SK-N-SH (cell line): ENCODE data around the gene GPR34. TPM values are rescaled to one million over a fixed set of nuclear protein-coding genes. Genes with fewer than 3 reads are reported as not detected.

Source experiments
- CTCF ChIA-PET: fragments of 300-600, 350-600 bp; formaldehyde crosslinking; extraction: SDS; loops from one replicate; lab custom pipeline; 2021; lab: Yijun Ruan, JAX
- POLR2A ChIA-PET: fragments of 350-600 bp; sonication (Branson Sonifier 250); formaldehyde crosslinking; extraction: SDS; loops from one replicate; lab custom pipeline; 2020; ENCODE audit warnings: antibody characterized with exemption, inconsistent platforms; lab: Yijun Ruan, JAX
- DNase-seq: peaks from one replicate; pipeline ENCODE4 v3.0.0; 2012
- H2AFZ ChIP-seq: fragments of 200-600 bp; sonication (generic); 2 replicates; pipeline ENCODE4 v1.8.1; 2016; ENCODE audit warnings: antibody characterized with exemption, mild to moderate bottlenecking, low read depth
- H3F3A ChIP-seq: fragments of 200-600 bp; sonication (generic); replicated peaks from 2 replicates; pipeline ENCODE3; 2016; ENCODE audit warnings: antibody characterized with exemption, mild to moderate bottlenecking; ENCODE audit not compliant: insufficient read depth
- H3K27ac ChIP-seq, 2 experiments: fragments of 200-500 bp in 1 of 2; fragments of 200-600 bp in 1 of 2; sonication (Bioruptor generic) in 1 of 2; sonication (generic), shearing (Covaris generic) in 1 of 2; 2 replicates each; pipeline versions ENCODE4 v1.5.1 to v1.6.1; 2014 to 2016; ENCODE audit warnings: low read depth in 2 of 2, inconsistent platforms in 1 of 2, low read length in 1 of 2, mild to moderate bottlenecking in 1 of 2, mixed read lengths in 1 of 2
- H3K27me3 ChIP-seq: fragments of 200-600 bp; sonication (generic), shearing (Covaris generic); 2 replicates; pipeline ENCODE4 v1.6.1; 2016; ENCODE audit warnings: mixed run types; ENCODE audit not compliant: insufficient read depth
- H3K36me3 ChIP-seq, 2 experiments: fragments of 200-500 bp in 1 of 2; fragments of 200-600 bp in 1 of 2; sonication (Bioruptor generic) in 1 of 2; sonication (generic) in 1 of 2; replicated peaks in 1 of 2; 2 replicates each; pipeline versions ENCODE3 to v1.5.1; 2014 to 2016; ENCODE audit warnings: low read length in 1 of 2, mild to moderate bottlenecking in 1 of 2; ENCODE audit not compliant: insufficient read depth in 2 of 2, control insufficient read depth in 1 of 2
- H3K4me1 ChIP-seq, 2 experiments: fragments of 200-500 bp in 1 of 2; fragments of 200-600 bp in 1 of 2; sonication (Bioruptor generic) in 1 of 2; sonication (generic), shearing (Covaris generic) in 1 of 2; 2 replicates each; pipeline versions ENCODE4 v1.5.1 to v1.6.1; 2014 to 2016; ENCODE audit warnings: low read depth in 1 of 2, low read length in 1 of 2, mixed run types in 1 of 2; ENCODE audit not compliant: insufficient read depth in 2 of 2, control insufficient read depth in 1 of 2
- H3K4me2 ChIP-seq: fragments of 200-600 bp; sonication (generic), shearing (Covaris generic); 2 replicates; pipeline ENCODE4 v1.6.1; 2017; ENCODE audit warnings: mixed run types
- H3K4me3 ChIP-seq, 2 experiments: fragments of 200-500 bp in 1 of 2; fragments of 200-600 bp in 1 of 2; sonication (Bioruptor generic) in 1 of 2; sonication (generic), shearing (Covaris generic) in 1 of 2; 2 replicates each; pipeline versions ENCODE4 v1.5.1 to v1.8.1; 2014 to 2016; ENCODE audit warnings: low read depth in 2 of 2, inconsistent platforms in 1 of 2, low read length in 1 of 2, mild to moderate bottlenecking in 1 of 2, mixed read lengths in 1 of 2, moderate library complexity in 1 of 2
- H3K79me2 ChIP-seq: fragments of 200-600 bp; sonication (generic); 2 replicates; pipeline ENCODE4 v1.8.1; 2017; ENCODE audit warnings: mild to moderate bottlenecking; ENCODE audit not compliant: insufficient read depth
- H3K9ac ChIP-seq: fragments of 200-600 bp; sonication (generic); 2 replicates; pipeline ENCODE4 v1.6.1; 2017; ENCODE audit warnings: mixed run types
- H3K9me2 ChIP-seq: fragments of 200-600 bp; sonication (generic); 2 replicates; pipeline ENCODE4 v1.6.1; 2017; ENCODE audit warnings: mixed run types
- H3K9me3 ChIP-seq: fragments of 200-600 bp; sonication (generic); 2 replicates; pipeline ENCODE4 v1.6.1; 2017; ENCODE audit warnings: mixed run types, mild to moderate bottlenecking, moderate library complexity
- H4K20me1 ChIP-seq: fragments of 200-600 bp; sonication (generic); 2 replicates; pipeline ENCODE4 v1.6.1; 2017; ENCODE audit warnings: mild to moderate bottlenecking, mixed run types; ENCODE audit not compliant: insufficient read depth
- EP300 ChIP-seq, 2 experiments: IDR thresholded peaks; 2 replicates each; pipeline versions ENCODE4 v1.4.0 to v1.6.1; 2012; ENCODE audit warnings: borderline replicate concordance in 1 of 2, low read depth in 1 of 2, low read length in 1 of 2
- EZH2phosphoT487 ChIP-seq: fragments of 200-600 bp; sonication (generic); IDR thresholded peaks from 2 replicates; pipeline ENCODE4 v1.6.1; 2017; ENCODE audit warnings: low read depth, mixed run types, mild to moderate bottlenecking, antibody characterized with exemption, moderate library complexity, borderline replicate concordance
- FOSL2 ChIP-seq: IDR thresholded peaks from 2 replicates; pipeline ENCODE4 v1.4.0; 2012; ENCODE audit warnings: low read depth, mild to moderate bottlenecking, moderate library complexity, borderline replicate concordance
- FOXJ3 ChIP-seq: sonication (generic); formaldehyde crosslinking; IDR thresholded peaks from 2 replicates; pipeline ENCODE4 v1.5.1; 2020; ENCODE audit warnings: mild to moderate bottlenecking, missing genetic modification reagents
- FOXM1 ChIP-seq: IDR thresholded peaks from 2 replicates; pipeline ENCODE4 v1.4.0; 2012; ENCODE audit warnings: low read depth, mild to moderate bottlenecking
- GABPA ChIP-seq: IDR thresholded peaks from 2 replicates; pipeline ENCODE4 v1.4.0; 2012; ENCODE audit warnings: low read depth, mild to moderate bottlenecking
- JUND ChIP-seq: IDR thresholded peaks from 2 replicates; pipeline ENCODE4 v1.4.0; 2012
- MEF2A ChIP-seq: IDR thresholded peaks from 2 replicates; pipeline ENCODE4 v1.4.0; 2012; ENCODE audit warnings: low read depth, borderline replicate concordance
- NFIC ChIP-seq: IDR thresholded peaks from 2 replicates; pipeline ENCODE4 v1.4.0; 2012; ENCODE audit warnings: borderline replicate concordance
- NRF1 ChIP-seq: IDR thresholded peaks from 2 replicates; pipeline ENCODE4 v1.6.1; 2012; ENCODE audit warnings: low read depth, mild to moderate bottlenecking, low read length
- POLR2AphosphoS5 ChIP-seq: IDR thresholded peaks from 2 replicates; pipeline ENCODE4 v1.6.1; 2012; ENCODE audit warnings: low read depth, low read length
- RAD21 ChIP-seq: IDR thresholded peaks from 2 replicates; pipeline ENCODE4 v1.6.1; 2012; ENCODE audit warnings: mild to moderate bottlenecking, low read length
- RCOR1 ChIP-seq: fragments of 150-350 bp; IDR thresholded peaks from 2 replicates; pipeline ENCODE4 v1.6.1; 2017; ENCODE audit warnings: antibody characterized with exemption, low read length
- RFX5 ChIP-seq: IDR thresholded peaks from 2 replicates; pipeline ENCODE4 v1.6.1; 2012; ENCODE audit warnings: mild to moderate bottlenecking, improper control_type of control experiment, low read length
- RXRA ChIP-seq: IDR thresholded peaks from 2 replicates; pipeline ENCODE4 v1.4.0; 2012; ENCODE audit warnings: low read depth, mild to moderate bottlenecking, borderline replicate concordance
- SIN3A ChIP-seq: IDR thresholded peaks from 2 replicates; pipeline ENCODE4 v1.6.1; 2012; ENCODE audit warnings: low read depth, mild to moderate bottlenecking, low read length, moderate library complexity, borderline replicate concordance
- SMC3 ChIP-seq: IDR thresholded peaks from 2 replicates; pipeline ENCODE4 v1.6.1; 2012; ENCODE audit warnings: low read depth, low read length, improper control_type of control experiment
- TAF1 ChIP-seq: IDR thresholded peaks from 2 replicates; pipeline ENCODE4 v1.6.1; 2012; ENCODE audit warnings: low read depth, mild to moderate bottlenecking, low read length, moderate library complexity, borderline replicate concordance
- WGBS: methylation state at CpG from one replicate; pipeline ENCODE4 v1.1.6; 2017; ENCODE audit warnings: low lambda C conversion rate; 5-methylcytosine and 5-hydroxymethylcytosine counted together
- polyA plus RNA-seq, 3 experiments: library from polyadenylated mRNA; depleted of rRNA; stranded (reverse); fragments of >200 nt; gene quantifications; 2 replicates each; pipeline ENCODE4 v1.2.3, GENCODE V29; 2012
- TF ChIP-seq, protein P1 (sequence below): IDR thresholded peaks from 2 replicates; pipeline ENCODE4 v1.4.0; 2012; ENCODE audit warnings: low read depth
- TF ChIP-seq, protein P2 (sequence below): fragments of 150-350 bp; IDR thresholded peaks from 2 replicates; pipeline ENCODE4 v1.6.1; 2017; ENCODE audit warnings: antibody characterized with exemption, low read length, low read depth, borderline replicate concordance
- TF ChIP-seq, protein P3 (sequence below): fragments of 150-350 bp; IDR thresholded peaks from 2 replicates; pipeline ENCODE4 v1.6.1; 2016; ENCODE audit warnings: mild to moderate bottlenecking, low read depth, low read length
- TF ChIP-seq, protein P4 (sequence below): IDR thresholded peaks from 2 replicates; pipeline ENCODE4 v1.6.1; 2012; ENCODE audit warnings: mild to moderate bottlenecking, low read depth, low read length, moderate library complexity
- TF ChIP-seq, protein P5 (sequence below): IDR thresholded peaks from 2 replicates; pipeline ENCODE4 v1.4.0; 2012; ENCODE audit warnings: low read depth, borderline replicate concordance

The GPR34 gene
- polyA plus RNA-seq, 1 of the 3 experiments (the other 2 are of a cell fraction): not detected

DNA sequence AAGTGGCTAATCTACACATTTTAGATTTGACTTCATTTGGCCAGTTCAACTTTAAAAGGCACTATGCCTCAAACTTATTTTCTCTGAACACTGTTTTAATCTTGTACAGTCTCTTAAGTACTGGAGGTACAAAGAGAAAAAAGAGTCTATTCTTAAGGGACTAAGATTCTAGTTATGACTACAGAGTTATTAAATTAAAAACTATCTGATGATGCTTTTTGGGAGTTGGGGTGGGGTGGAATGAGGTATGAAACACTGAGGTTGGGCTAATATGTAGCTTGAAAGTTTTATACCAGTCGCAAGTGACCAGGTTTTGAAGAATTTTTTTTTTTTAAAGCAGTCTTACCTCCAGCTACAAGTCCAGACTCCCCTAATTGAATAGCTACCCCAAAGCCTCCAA, 17.7 kb upstream of the GPR34 start:
- no peaks in the 10 kb centered on the region for H3F3A ChIP-seq
- H3K27me3 ChIP-seq: no peaks in the 10 kb centered on the region
- no peaks in the 10 kb centered on the region for H3K9me2 ChIP-seq
- no peaks in the 10 kb centered on the region for H4K20me1 ChIP-seq
- H3K27ac ChIP-seq: no peak overlapping the region
- H2AFZ ChIP-seq: no peak overlapping the region
- H3K9me3 ChIP-seq: no peaks in the 10 kb centered on the region
- no peak for DNase-seq
- H3K9ac ChIP-seq: no peak overlapping the region
- CTCF ChIA-PET: no interaction called here
- H3K4me3 ChIP-seq: no peak overlapping the region
- H3K79me2 ChIP-seq: no peaks in the 10 kb centered on the region
- WGBS: 64% methylated on average over 1 of the region's 1 CpG
- H3K36me3 ChIP-seq: no peaks in the 10 kb centered on the region
- POLR2A ChIA-PET: no interaction called here
- H3K4me2 ChIP-seq: no peak overlapping the region
- H3K4me1 ChIP-seq: no peaks in the 10 kb centered on the region
- TF ChIP-seq FOSL2 (no peak), SMC3 (no peak), RXRA (no peak), JUND (no peak), RAD21 (no peak), GABPA (no peak), EZH2phosphoT487 (no peak), EP300 (IDR thresholded peaks at IDR 0.05; ENCODE audit: borderline replicate concordance in 1 of 2, low read depth in 1 of 2, low read length in 1 of 2) (no peak), RFX5 (no peak), SIN3A (no peak), MEF2A (no peak), NRF1 (no peak), FOXJ3 (CRISPR knock-in tag) (no peak), RCOR1 (no peak)
- TF ChIP-seq, protein P1, sequence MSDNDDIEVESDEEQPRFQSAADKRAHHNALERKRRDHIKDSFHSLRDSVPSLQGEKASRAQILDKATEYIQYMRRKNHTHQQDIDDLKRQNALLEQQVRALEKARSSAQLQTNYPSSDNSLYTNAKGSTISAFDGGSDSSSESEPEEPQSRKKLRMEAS: no peak
- TF ChIP-seq, protein P2, sequence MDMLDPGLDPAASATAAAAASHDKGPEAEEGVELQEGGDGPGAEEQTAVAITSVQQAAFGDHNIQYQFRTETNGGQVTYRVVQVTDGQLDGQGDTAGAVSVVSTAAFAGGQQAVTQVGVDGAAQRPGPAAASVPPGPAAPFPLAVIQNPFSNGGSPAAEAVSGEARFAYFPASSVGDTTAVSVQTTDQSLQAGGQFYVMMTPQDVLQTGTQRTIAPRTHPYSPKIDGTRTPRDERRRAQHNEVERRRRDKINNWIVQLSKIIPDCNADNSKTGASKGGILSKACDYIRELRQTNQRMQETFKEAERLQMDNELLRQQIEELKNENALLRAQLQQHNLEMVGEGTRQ: no peak
- TF ChIP-seq, all 33 proteins: peak for 0

DNA sequence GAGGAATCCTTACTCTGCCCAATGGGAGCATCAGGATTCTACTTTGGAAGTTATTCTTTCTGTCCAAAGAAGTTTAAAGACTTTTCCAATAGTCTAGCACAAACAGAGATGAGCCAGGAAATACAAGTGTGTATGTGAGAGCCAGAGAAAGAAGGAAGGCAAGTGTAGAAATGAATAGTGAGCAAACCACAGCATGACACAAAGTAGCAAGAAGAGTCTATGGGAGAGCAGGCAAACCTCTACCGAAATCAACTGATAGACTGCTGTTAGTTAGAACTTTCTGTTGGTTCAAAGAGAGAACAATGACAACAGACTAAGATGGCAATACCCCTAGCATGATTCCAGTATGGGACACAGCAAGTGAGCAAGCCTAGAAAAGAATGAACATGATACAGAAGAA, 16.1 kb upstream of the GPR34 start:
- H3K27ac ChIP-seq: no peak overlapping the region
- H3K36me3 ChIP-seq: no peaks in the 10 kb centered on the region
- no peak overlapping the region for H2AFZ ChIP-seq
- H3K9ac ChIP-seq: no peak overlapping the region
- H3K9me2 ChIP-seq: no peaks in the 10 kb centered on the region
- H4K20me1 ChIP-seq: no peaks in the 10 kb centered on the region
- H3K4me3 ChIP-seq: no peak overlapping the region
- no peaks in the 10 kb centered on the region for H3K9me3 ChIP-seq
- H3K4me1 ChIP-seq: no peaks in the 10 kb centered on the region
- no peak for DNase-seq
- no peaks in the 10 kb centered on the region for H3F3A ChIP-seq
- no peaks in the 10 kb centered on the region for H3K79me2 ChIP-seq
- WGBS: 52% methylated on average over 1 of the region's 1 CpG
- no peaks in the 10 kb centered on the region; the same call in 1 of the 2 replicates for H3K27me3 ChIP-seq
- CTCF ChIA-PET: no interaction called here
- H3K4me2 ChIP-seq: no peak overlapping the region
- POLR2A ChIA-PET: no interaction called here
- TF ChIP-seq NRF1 (no peak), POLR2AphosphoS5 (no peak), RAD21 (no peak), RXRA (no peak), RFX5 (no peak), FOSL2 (no peak), GABPA (no peak), NFIC (no peak), TAF1 (no peak), RCOR1 (no peak), FOXM1 (no peak)
- TF ChIP-seq, protein P3, sequence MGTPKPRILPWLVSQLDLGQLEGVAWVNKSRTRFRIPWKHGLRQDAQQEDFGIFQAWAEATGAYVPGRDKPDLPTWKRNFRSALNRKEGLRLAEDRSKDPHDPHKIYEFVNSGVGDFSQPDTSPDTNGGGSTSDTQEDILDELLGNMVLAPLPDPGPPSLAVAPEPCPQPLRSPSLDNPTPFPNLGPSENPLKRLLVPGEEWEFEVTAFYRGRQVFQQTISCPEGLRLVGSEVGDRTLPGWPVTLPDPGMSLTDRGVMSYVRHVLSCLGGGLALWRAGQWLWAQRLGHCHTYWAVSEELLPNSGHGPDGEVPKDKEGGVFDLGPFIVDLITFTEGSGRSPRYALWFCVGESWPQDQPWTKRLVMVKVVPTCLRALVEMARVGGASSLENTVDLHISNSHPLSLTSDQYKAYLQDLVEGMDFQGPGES: no peak
- TF ChIP-seq, protein P4, sequence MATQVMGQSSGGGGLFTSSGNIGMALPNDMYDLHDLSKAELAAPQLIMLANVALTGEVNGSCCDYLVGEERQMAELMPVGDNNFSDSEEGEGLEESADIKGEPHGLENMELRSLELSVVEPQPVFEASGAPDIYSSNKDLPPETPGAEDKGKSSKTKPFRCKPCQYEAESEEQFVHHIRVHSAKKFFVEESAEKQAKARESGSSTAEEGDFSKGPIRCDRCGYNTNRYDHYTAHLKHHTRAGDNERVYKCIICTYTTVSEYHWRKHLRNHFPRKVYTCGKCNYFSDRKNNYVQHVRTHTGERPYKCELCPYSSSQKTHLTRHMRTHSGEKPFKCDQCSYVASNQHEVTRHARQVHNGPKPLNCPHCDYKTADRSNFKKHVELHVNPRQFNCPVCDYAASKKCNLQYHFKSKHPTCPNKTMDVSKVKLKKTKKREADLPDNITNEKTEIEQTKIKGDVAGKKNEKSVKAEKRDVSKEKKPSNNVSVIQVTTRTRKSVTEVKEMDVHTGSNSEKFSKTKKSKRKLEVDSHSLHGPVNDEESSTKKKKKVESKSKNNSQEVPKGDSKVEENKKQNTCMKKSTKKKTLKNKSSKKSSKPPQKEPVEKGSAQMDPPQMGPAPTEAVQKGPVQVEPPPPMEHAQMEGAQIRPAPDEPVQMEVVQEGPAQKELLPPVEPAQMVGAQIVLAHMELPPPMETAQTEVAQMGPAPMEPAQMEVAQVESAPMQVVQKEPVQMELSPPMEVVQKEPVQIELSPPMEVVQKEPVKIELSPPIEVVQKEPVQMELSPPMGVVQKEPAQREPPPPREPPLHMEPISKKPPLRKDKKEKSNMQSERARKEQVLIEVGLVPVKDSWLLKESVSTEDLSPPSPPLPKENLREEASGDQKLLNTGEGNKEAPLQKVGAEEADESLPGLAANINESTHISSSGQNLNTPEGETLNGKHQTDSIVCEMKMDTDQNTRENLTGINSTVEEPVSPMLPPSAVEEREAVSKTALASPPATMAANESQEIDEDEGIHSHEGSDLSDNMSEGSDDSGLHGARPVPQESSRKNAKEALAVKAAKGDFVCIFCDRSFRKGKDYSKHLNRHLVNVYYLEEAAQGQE: no peak
- TF ChIP-seq, protein P5, sequence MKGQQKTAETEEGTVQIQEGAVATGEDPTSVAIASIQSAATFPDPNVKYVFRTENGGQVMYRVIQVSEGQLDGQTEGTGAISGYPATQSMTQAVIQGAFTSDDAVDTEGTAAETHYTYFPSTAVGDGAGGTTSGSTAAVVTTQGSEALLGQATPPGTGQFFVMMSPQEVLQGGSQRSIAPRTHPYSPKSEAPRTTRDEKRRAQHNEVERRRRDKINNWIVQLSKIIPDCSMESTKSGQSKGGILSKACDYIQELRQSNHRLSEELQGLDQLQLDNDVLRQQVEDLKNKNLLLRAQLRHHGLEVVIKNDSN: no peak
